Inflammatory macrophage (primary cell): ENCODE results near the gene PCNT.
A peak's percentile ranks its signal among the peaks of the same experiment; 100 is the strongest.
"Not testable (repeated sequence)": the region's sequence is repeated elsewhere in the genome, so short reads cannot be mapped to it uniquely, and the experiment has no call there.

ENCODE experiments used
- DNase-seq, 2 donors: peaks; one replicate each; pipeline ENCODE4 v3.0.0-alpha.2; 2020 to 2022

PCNT gene

GRCh38 chr21:46363698-46364097 is 39.7 kb downstream of the PCNT start:
- DNase-seq: no peak

GRCh38 chr21:46366091-46366490 is 42.1 kb downstream of the PCNT start:
- DNase-seq: no peak

GRCh38 chr21:46366561-46366960 is 42.6 kb downstream of the PCNT start:
- DNase-seq: no peak

GRCh38 chr21:46366966-46367365 is 43.0 kb downstream of the PCNT start:
- DNase-seq: no peak

- peak; percentile 40 to 58 for DNase-seq
Observed at GRCh38 chr21:46368533-46369285, 44.8 kb downstream of the PCNT start.

GRCh38 chr21:46369520-46370235 is 45.7 kb downstream of the PCNT start:
- peak; percentile 30 to 54 for DNase-seq

- no peak for DNase-seq
Observed at GRCh38 chr21:46371204-46372013, 47.5 kb downstream of the PCNT start.

- DNase-seq: no peak
Observed at GRCh38 chr21:46372014-46372485, 48.1 kb downstream of the PCNT start.

GRCh38 chr21:46372947-46373346 is 49.0 kb downstream of the PCNT start:
- not testable (repeated sequence) for DNase-seq

GRCh38 chr21:46374761-46375389 is 50.9 kb downstream of the PCNT start:
- DNase-seq: no peak

GRCh38 chr21:46375560-46376230 is 51.7 kb downstream of the PCNT start:
- DNase-seq: no peak

- DNase-seq: no peak
Observed at GRCh38 chr21:46376231-46376628, 52.3 kb downstream of the PCNT start.

GRCh38 chr21:46376856-46377453 is 53.0 kb downstream of the PCNT start:
- no peak for DNase-seq

- DNase-seq: no peak
Observed at GRCh38 chr21:46377789-46378188, 53.8 kb downstream of the PCNT start.

GRCh38 chr21:46379105-46379504 is 55.1 kb downstream of the PCNT start:
- no peak for DNase-seq

- no peak for DNase-seq
Observed at GRCh38 chr21:46379691-46380090, 55.7 kb downstream of the PCNT start.

- no peak for DNase-seq
Observed at GRCh38 chr21:46381541-46381940, 57.6 kb downstream of the PCNT start.

- DNase-seq: no peak
Observed at GRCh38 chr21:46384556-46384955, 60.6 kb downstream of the PCNT start.

- no peak for DNase-seq
Observed at GRCh38 chr21:46385846-46386733, 62.1 kb downstream of the PCNT start.

GRCh38 chr21:46386734-46387088 is 62.8 kb downstream of the PCNT start:
- no peak for DNase-seq
